Measurements from ENCODE around the gene ORAI1. TPM values are rescaled to one million over a fixed set of nuclear protein-coding genes. Genes with fewer than 3 reads are reported as not detected.

Gene ORAI1
- total RNA-seq, 1 experiment from 2014 or later: 28.1 TPM

DNA sequence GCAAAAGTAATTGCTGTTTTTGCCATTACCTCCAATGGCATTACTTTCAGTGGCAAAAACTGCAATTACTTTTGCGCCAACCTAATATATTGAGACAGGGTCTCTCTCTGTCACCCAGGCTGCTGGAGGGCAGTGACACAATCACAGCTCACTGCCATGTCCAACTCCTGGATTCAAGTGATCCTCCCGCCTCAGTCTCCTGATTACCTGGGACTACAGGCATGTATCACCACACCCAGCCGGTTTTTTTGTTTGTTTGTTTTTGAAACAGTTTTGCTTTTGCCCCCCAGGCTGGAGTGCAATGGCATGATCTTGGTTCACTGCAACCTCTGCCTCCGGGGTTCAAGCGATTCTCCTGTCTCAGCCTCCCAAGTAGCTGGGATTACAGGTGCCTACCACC, 29.8 kb upstream of the ORAI1 start:
- H3K4me2 ChIP-seq: no peak overlapping the region
- CTCF ChIA-PET: no interaction called here

DNA sequence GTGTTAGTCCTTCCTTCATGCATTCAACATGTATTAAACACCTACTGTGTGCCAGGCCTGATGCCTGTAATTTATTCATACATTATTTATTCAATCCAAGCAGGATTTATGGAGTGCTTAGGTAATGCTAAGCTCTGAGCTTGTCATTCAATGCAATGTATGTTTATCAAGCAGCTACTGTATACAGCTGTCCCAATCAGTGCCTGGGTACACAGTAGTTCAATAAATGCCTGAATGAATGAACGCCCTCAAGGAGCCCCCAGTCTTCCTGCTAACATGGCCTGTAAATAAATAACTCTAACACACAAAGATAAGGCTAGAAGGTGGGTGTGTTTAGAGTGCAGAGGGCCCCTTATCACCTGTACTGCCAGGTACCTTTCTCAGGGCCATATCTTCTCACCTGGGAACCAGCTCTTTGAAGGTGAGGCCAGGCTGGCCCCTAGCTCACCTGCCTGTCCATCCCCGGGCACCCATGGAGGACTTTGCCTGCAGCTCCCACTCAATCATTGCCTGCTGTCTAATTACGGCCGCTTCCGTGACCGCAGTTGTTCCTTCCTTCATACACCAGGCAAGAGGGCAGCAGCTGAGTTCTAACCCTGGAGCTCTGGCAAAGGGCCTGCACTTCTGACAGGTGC, 25.5 kb upstream of the ORAI1 start:
- H3K36me3 ChIP-seq (ENCODE audit: low read depth): no peaks in the 10 kb centered on the region
- H3K9me2 ChIP-seq (ENCODE audit: insufficient read depth): no peaks in the 10 kb centered on the region
- TF ChIP-seq, protein P1, sequence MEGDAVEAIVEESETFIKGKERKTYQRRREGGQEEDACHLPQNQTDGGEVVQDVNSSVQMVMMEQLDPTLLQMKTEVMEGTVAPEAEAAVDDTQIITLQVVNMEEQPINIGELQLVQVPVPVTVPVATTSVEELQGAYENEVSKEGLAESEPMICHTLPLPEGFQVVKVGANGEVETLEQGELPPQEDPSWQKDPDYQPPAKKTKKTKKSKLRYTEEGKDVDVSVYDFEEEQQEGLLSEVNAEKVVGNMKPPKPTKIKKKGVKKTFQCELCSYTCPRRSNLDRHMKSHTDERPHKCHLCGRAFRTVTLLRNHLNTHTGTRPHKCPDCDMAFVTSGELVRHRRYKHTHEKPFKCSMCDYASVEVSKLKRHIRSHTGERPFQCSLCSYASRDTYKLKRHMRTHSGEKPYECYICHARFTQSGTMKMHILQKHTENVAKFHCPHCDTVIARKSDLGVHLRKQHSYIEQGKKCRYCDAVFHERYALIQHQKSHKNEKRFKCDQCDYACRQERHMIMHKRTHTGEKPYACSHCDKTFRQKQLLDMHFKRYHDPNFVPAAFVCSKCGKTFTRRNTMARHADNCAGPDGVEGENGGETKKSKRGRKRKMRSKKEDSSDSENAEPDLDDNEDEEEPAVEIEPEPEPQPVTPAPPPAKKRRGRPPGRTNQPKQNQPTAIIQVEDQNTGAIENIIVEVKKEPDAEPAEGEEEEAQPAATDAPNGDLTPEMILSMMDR (conservative IDR thresholded peaks at IDR 0.05): no peak
- TF ChIP-seq EZH2 (IDR thresholded peaks at IDR 0.05; ENCODE audit: low read depth): no peak
- no peak overlapping the region for H3K4me2 ChIP-seq
- no peak overlapping the region for H3K27ac ChIP-seq
- ChIA-PET POLR2A (ENCODE audit: unreplicated experiment) (no interaction called here), CTCF (no interaction called here)
- no peak overlapping the region for H2AFZ ChIP-seq
- no peaks in the 10 kb centered on the region for H3K9me3 ChIP-seq (ENCODE audit: insufficient read depth, low read depth)
- no TSS peak for BruUV-seq (replicated peaks)
- no peak overlapping the region for H3K4me3 ChIP-seq
- intact Hi-C loops (cut with micrococcal nuclease; ENCODE audit: unreplicated experiment): no loop called here
- H3K27me3 ChIP-seq (ENCODE audit: insufficient read depth, low read depth): no peaks in the 10 kb centered on the region
- no peaks in the 10 kb centered on the region for H3K79me2 ChIP-seq (ENCODE audit: low read depth)
- DNase-seq: no peak
- H3K4me1 ChIP-seq (replicated peaks; ENCODE audit: insufficient read depth): no peaks in the 10 kb centered on the region
- peaks cover 15% of the 10 kb centered on the region; the same call in 1 of the 2 replicates for H3F3A ChIP-seq (ENCODE audit: insufficient read depth, low read depth)
- H4K20me1 ChIP-seq (ENCODE audit: insufficient read depth): no peaks in the 10 kb centered on the region

More for the DNA sequence above, 29.8 kb upstream of the ORAI1 start:
- Histone ChIP-seq H3K36me3 (ENCODE audit: low read depth) (no peaks in the 10 kb centered on the region), H2AFZ (no peak overlapping the region), H3K4me1 (replicated peaks; ENCODE audit: insufficient read depth) (no peaks in the 10 kb centered on the region), H3K27ac (no peak overlapping the region), H4K20me1 (ENCODE audit: insufficient read depth) (no peaks in the 10 kb centered on the region), H3K79me2 (ENCODE audit: low read depth) (no peaks in the 10 kb centered on the region), H3F3A (ENCODE audit: insufficient read depth, low read depth) (peaks cover 9% of the 10 kb centered on the region; the same call in 1 of the 2 replicates), H3K27me3 (ENCODE audit: insufficient read depth, low read depth) (no peaks in the 10 kb centered on the region), H3K4me3 (no peak overlapping the region), H3K9me3 (ENCODE audit: insufficient read depth, low read depth) (no peaks in the 10 kb centered on the region), H3K9me2 (ENCODE audit: insufficient read depth) (no peaks in the 10 kb centered on the region)
- intact Hi-C loops (cut with micrococcal nuclease; ENCODE audit: unreplicated experiment): no loop called here
- TF ChIP-seq, protein P1 (conservative IDR thresholded peaks at IDR 0.05): no peak
- TF ChIP-seq EZH2 (IDR thresholded peaks at IDR 0.05; ENCODE audit: low read depth): no peak
- POLR2A ChIA-PET (ENCODE audit: unreplicated experiment): interaction anchor here (0.6 kb wide), 1 partner anchor 34 kb away, joined by 8 read pairs; no protein-coding TSS in a partner anchor
- no peak for DNase-seq
- no TSS peak for BruUV-seq (replicated peaks)

GRCh38 chr12:121602766-121603165, 23.6 kb upstream of the ORAI1 start:
- intact Hi-C loops (cut with micrococcal nuclease; ENCODE audit: unreplicated experiment): no loop called here
- POLR2A ChIA-PET (ENCODE audit: unreplicated experiment): no interaction called here
- H3K4me3 ChIP-seq: no peak overlapping the region
- no peak for TF ChIP-seq EZH2 (IDR thresholded peaks at IDR 0.05; ENCODE audit: low read depth)
- TF ChIP-seq, protein P1 (conservative IDR thresholded peaks at IDR 0.05): no peak
- no peak overlapping the region for H3K27ac ChIP-seq
- H3K9me3 ChIP-seq (ENCODE audit: insufficient read depth, low read depth): no peaks in the 10 kb centered on the region
- H3K27me3 ChIP-seq (ENCODE audit: insufficient read depth, low read depth): no peaks in the 10 kb centered on the region
- H2AFZ ChIP-seq: no peak overlapping the region
- H3K79me2 ChIP-seq (ENCODE audit: low read depth): no peaks in the 10 kb centered on the region
- no TSS peak for BruUV-seq (replicated peaks)
- no peaks in the 10 kb centered on the region for H3K36me3 ChIP-seq (ENCODE audit: low read depth)
- H3K4me1 ChIP-seq (replicated peaks; ENCODE audit: insufficient read depth): no peaks in the 10 kb centered on the region
- H4K20me1 ChIP-seq (ENCODE audit: insufficient read depth): no peaks in the 10 kb centered on the region
- DNase-seq: no peak
- H3F3A ChIP-seq (ENCODE audit: insufficient read depth, low read depth): peaks cover 15% of the 10 kb centered on the region; the same call in 1 of the 2 replicates
- CTCF ChIA-PET: no interaction called here
- H3K9me2 ChIP-seq (ENCODE audit: insufficient read depth): no peaks in the 10 kb centered on the region
- no peak overlapping the region for H3K4me2 ChIP-seq
